ENCODE measurements around the gene TMEM132A. TPM values are rescaled to one million over a fixed set of nuclear protein-coding genes. Genes with fewer than 3 reads are reported as not detected.

The TMEM132A gene
- total RNA-seq, 1 donor from 2014 or later, result 197 TPM

DNA sequence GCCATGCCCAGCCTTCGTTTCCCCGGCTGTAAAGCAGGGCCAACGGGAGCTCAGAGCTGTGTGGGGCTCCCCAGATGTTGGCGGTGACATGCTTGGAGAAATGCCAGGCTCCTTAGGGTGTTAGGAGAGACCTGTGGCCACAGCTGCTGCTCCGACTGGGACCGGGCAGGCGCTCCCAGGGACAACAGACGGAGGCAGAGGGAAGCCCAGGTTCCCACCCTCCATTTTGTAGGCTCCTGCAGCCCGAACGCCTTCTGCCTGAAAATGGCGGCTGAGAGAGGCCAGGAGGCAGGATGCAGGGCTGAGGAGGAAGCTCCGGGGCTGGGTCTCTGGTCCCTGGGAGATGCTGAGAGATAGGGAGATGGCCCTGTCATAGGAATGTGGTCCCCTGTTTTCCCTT lies 57.3 kb downstream of the TMEM132A start:
- H3K27ac Mint-ChIP-seq, result no peak overlapping the region
- TF ChIP-seq, protein P1, sequence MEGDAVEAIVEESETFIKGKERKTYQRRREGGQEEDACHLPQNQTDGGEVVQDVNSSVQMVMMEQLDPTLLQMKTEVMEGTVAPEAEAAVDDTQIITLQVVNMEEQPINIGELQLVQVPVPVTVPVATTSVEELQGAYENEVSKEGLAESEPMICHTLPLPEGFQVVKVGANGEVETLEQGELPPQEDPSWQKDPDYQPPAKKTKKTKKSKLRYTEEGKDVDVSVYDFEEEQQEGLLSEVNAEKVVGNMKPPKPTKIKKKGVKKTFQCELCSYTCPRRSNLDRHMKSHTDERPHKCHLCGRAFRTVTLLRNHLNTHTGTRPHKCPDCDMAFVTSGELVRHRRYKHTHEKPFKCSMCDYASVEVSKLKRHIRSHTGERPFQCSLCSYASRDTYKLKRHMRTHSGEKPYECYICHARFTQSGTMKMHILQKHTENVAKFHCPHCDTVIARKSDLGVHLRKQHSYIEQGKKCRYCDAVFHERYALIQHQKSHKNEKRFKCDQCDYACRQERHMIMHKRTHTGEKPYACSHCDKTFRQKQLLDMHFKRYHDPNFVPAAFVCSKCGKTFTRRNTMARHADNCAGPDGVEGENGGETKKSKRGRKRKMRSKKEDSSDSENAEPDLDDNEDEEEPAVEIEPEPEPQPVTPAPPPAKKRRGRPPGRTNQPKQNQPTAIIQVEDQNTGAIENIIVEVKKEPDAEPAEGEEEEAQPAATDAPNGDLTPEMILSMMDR (IDR thresholded peaks at IDR 0.05; ENCODE audit: unreplicated experiment), result no peak
- DNase-seq (ENCODE audit: low spot score in 2 of 2, unreplicated experiment in 2 of 2), result no peak
- H3K36me3 Mint-ChIP-seq, result no peaks in the 10 kb centered on the region
- H3K4me1 Mint-ChIP-seq, result peaks cover 12% of the 10 kb centered on the region
- no peaks in the 10 kb centered on the region for H3K9me3 Mint-ChIP-seq
- no peak overlapping the region for H3K4me3 Mint-ChIP-seq
- peaks cover 16% of the 10 kb centered on the region for H3K27me3 Mint-ChIP-seq (ENCODE audit: low read depth)

DNA sequence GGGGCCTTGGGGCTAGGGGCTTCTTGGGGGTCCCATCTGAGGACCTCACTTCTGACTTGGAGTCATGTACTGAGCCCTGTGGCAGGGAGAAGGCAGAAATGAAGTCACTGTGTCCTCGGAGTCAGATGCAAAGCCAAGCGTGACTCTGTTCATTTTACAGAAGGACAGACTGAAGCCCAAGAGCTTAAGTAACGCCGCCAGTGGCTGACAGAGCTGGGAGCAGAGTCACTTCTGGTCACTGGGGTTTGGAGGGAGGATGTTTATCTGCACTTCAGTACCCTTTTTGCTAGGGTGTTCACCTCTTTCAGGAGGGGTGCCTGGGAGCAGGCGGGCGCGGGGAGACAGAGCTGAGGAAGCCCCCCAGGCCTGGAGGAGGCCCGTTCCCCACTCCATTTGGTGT lies 57.9 kb downstream of the TMEM132A start:
- TF ChIP-seq, protein P1 (IDR thresholded peaks at IDR 0.05; ENCODE audit: unreplicated experiment), result no peak
- Mint-ChIP-seq H3K27me3 (ENCODE audit: low read depth) (peaks cover 17% of the 10 kb centered on the region), H3K36me3 (no peaks in the 10 kb centered on the region), H3K4me3 (no peak overlapping the region), H3K27ac (no peak overlapping the region), H3K4me1 (peaks cover 8% of the 10 kb centered on the region), H3K9me3 (no peaks in the 10 kb centered on the region)
- no peak for DNase-seq (ENCODE audit: low spot score in 2 of 2, unreplicated experiment in 2 of 2)

DNA sequence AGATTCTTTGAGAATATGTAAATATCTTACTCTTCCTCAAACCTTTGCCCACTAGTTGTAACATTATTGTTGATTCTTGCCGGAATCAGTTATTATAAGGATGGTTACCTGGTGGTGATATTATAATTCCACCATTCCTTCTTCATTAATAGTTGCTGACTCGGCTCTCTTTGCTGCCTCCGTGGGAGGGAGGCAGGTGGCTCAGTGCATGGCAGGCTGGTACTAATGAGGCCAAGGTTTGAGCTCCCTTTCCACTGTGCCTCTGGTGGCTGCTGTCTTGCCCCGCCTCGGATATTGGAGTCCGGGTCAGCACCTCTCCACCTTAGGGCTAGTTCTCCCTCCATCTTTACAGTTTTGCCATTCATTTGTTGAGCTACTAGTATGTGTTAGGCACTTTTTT lies 59.9 kb downstream of the TMEM132A start:
- peaks cover 5% of the 10 kb centered on the region for H3K4me1 Mint-ChIP-seq
- DNase-seq (ENCODE audit: low spot score in 2 of 2, unreplicated experiment in 2 of 2), result no peak
- H3K36me3 Mint-ChIP-seq, result no peaks in the 10 kb centered on the region
- H3K9me3 Mint-ChIP-seq, result no peaks in the 10 kb centered on the region
- TF ChIP-seq, protein P1 (IDR thresholded peaks at IDR 0.05; ENCODE audit: unreplicated experiment), result no peak
- H3K27me3 Mint-ChIP-seq (ENCODE audit: low read depth), result peaks cover 30% of the 10 kb centered on the region
- no peak overlapping the region for H3K27ac Mint-ChIP-seq
- H3K4me3 Mint-ChIP-seq, result no peak overlapping the region

DNA sequence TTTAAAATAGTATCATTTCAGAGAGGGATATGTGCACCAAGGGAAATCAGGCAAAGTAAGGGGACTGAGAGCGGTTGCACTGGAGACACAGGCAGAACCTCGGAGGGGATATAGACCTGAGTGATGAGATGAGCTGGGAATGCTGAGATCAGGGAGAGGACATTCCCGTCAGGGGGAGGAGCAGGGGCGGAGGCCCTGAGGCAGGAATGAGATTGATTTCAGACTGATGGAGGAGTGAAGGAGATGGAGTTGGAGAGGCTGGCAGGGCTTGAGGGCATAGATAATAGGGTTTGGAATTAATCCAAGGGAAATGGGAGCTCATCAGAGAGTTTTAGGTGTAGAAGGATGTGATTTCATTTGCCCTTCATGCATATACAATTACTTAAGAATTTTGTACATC lies 60.4 kb downstream of the TMEM132A start:
- no peaks in the 10 kb centered on the region for H3K9me3 Mint-ChIP-seq
- peaks cover 5% of the 10 kb centered on the region for H3K4me1 Mint-ChIP-seq
- TF ChIP-seq, protein P1 (IDR thresholded peaks at IDR 0.05; ENCODE audit: unreplicated experiment), result no peak
- H3K36me3 Mint-ChIP-seq, result no peaks in the 10 kb centered on the region
- peaks cover 35% of the 10 kb centered on the region for H3K27me3 Mint-ChIP-seq (ENCODE audit: low read depth)
- H3K27ac Mint-ChIP-seq, result no peak overlapping the region
- H3K4me3 Mint-ChIP-seq, result no peak overlapping the region
- no peak for DNase-seq (ENCODE audit: low spot score in 2 of 2, unreplicated experiment in 2 of 2)

DNA sequence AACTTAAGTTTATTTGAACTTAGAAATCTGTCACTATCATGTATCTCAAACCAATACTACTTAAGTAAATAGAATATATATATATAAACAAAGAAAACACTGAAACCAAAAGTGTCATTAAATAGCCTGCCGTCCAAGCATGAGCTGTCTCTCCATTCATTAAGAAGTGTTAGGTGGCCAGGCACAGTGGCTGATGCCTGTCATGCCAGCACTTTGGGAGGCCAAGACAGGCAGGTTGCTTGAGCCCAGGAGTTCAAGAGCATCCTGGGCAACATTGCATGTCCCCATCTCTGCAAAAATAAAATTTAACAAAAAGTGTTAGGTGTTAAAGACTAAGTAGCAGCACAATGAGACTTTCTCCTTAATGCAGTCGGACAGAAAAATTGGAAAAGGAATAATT lies 61.2 kb downstream of the TMEM132A start:
- Mint-ChIP-seq H3K4me3 (no peak overlapping the region), H3K27me3 (ENCODE audit: low read depth) (peaks cover 41% of the 10 kb centered on the region), H3K4me1 (peaks cover 5% of the 10 kb centered on the region), H3K27ac (no peak overlapping the region), H3K9me3 (no peaks in the 10 kb centered on the region), H3K36me3 (no peaks in the 10 kb centered on the region)
- TF ChIP-seq, protein P1 (IDR thresholded peaks at IDR 0.05; ENCODE audit: unreplicated experiment), result no peak
- DNase-seq (ENCODE audit: low spot score in 2 of 2, unreplicated experiment in 2 of 2), result no peak
